Hepatic stellate cell (primary cell): ENCODE measurements around the gene INSC.
"Not testable (repeated sequence)": the region's sequence is repeated elsewhere in the genome, so short reads cannot be mapped to it uniquely, and the experiment has no call there.

Experiments
- DNase-seq: peaks from one replicate; pipeline ENCODE4 v3.0.0; 2011; ENCODE audit warnings: low spot score

Gene INSC

DNA sequence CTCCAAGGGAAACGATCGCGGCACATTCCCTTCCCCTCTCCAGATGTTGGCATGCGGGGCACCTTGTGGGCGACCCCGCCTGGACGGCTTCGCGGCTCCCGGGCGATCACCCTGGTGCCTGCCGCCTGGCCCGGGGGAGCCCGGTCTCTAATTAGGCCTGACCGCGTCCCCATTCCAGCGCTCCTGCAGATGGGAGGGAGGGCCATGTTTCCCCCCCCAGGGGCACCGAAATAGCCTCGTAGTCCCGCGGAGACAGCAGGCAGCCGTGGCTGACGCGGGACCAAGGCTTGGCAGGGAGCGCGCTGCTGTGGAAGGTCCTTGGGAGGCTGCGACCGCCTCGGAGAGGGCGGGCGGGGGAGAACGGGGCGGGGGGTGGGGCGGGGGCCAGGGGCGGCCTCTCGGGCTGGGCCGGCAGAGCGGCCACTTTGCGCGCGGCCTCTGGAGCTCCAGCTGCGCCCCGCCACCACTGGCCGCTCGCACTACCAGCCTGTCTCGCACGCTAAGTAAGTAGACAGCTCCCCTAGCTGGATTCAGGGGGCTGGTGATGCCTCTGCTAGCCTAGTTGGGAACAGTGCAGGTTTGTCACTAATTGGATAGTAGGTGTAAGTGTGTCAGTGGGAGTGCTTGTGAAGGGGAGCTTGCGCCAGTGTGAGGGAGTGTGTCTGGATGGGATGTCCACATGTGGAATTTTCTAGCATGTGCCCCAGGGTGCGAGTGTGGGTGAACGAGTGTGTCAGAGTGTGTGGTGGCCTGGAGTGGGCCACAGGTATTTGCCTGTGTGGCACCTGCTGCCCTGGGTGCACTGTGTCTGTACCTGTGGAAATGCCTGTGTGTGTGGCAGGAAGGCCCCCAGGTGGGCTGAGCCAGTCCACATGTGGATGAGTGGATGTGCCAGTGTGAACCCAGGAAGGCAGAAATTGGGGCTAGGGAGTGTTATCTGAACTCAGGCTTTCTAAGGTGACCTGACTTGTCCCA lies at the start of gene INSC:
Gene INSC (plus strand): TSS at position 423 of the 975 bp plus-strand sequence. CDS start 34,252 bp downstream, outside the sequence.
- peak; percentile 39 for DNase-seq

- not testable (repeated sequence) for DNase-seq
These were observed 45.0 kb upstream of the INSC start for GRCh38 chr11:15069751-15070150.

DNA sequence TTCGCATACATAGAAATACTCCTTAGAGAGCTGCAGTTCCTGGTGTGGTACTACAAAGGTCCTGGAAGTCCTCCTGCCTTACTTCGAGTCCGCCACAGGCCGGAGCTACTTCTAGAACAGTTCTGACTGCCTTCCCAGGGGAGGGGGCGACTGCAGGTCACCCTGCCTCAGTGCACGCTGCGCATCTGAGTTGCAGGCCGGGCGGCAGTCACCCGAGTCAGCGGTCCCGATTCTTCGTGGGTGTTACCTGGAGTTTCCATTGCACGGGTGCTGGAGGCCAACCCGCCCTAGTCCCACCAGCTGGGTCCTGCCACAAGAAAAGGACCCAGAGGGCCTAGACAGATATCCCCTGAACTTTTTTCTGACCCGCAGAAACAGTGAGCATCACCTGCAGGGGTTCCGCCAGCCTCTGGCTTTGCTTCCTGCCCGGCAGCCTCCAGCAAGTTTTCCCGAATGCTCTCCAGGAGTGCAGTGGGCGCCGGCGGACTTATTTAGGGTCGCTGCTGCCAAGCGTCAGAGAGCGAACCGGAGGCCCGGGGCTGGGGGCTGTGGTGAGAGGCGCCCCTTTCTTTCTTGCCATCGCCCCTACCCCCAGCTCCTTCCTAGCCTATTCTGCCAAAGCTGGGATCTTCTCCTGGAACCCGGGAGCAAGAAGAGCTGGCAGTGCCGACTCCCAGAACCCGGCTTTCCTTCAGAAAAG lies 43.0 kb upstream of the INSC start:
- DNase-seq: no peak

DNA sequence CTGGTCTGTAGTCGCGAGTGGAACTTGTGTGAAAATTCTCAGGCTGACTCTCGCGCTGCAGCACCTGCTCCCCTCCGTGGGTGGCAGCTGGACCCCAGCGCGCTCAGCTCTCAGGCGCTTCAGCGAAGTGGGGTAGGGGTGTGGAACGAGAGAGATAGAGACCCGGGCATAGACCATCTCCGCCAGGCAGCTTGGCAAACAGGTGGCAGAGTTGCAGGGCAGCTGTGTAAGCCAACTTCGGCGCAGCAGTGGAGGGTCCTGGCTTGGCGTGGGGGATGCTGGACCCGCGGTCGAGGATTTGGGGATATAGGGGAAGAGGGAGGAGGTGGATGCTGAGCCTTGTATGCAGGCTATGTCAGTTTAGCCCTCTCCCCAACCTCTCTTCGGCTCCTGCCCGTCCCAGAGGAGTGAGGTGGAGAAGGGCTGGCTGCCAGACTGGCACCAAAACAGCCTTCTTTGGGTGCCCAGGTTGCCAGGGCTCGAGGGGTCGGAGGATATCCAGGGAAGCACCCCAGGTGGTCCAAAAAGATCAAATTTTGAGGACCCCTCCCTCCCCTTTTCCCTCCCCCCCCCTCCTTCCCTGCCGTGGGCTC lies 42.1 kb upstream of the INSC start:
- no peak for DNase-seq

DNA sequence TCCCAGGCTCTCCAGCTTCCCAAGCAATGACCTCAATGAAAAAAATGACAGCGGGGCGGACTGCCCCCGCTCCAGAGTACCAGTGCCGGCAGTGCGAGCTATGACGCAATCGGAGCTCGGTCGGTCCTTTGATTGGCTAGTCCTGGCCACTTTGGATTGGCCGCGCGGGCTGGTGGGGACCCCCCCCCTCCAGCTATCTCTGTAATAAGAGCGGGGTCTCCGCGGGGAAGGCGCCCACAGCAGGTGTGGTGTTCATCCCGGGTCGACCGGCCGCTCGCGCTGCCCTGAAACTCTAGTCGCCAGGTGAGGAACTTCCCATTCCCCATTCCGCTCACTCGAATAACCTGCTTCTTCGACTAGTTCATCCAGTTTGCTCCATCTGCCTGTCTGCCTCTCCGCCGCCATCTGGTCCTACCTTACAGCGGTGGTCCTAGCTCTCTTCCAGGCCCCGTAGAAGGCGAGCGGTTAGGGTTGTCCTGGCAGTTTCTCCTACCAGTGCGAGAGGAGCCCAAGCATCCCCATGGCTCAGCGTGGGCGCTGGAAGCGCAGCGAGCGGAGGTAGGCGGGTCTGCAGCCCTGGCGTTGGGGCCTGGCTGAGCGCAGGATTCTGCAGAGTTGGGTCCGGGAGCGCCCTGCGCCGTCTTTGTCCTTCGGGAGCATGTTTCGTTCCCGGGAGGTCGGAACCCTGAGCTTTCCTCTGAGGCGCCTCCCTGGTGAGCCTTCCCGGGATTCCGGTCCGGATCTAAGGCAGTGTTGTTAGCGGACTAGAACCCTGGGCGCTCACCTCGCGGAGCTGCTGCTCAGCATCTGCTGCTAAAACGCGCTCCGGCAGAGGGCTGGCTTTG lies 41.1 kb upstream of the INSC start, which contains the start of gene CALCB:
Gene CALCB (plus strand): TSS at position 233 of the 845 bp plus-strand sequence. CDS start 1,126 bp downstream, outside the sequence.
- peak; percentile 17 for DNase-seq

DNA sequence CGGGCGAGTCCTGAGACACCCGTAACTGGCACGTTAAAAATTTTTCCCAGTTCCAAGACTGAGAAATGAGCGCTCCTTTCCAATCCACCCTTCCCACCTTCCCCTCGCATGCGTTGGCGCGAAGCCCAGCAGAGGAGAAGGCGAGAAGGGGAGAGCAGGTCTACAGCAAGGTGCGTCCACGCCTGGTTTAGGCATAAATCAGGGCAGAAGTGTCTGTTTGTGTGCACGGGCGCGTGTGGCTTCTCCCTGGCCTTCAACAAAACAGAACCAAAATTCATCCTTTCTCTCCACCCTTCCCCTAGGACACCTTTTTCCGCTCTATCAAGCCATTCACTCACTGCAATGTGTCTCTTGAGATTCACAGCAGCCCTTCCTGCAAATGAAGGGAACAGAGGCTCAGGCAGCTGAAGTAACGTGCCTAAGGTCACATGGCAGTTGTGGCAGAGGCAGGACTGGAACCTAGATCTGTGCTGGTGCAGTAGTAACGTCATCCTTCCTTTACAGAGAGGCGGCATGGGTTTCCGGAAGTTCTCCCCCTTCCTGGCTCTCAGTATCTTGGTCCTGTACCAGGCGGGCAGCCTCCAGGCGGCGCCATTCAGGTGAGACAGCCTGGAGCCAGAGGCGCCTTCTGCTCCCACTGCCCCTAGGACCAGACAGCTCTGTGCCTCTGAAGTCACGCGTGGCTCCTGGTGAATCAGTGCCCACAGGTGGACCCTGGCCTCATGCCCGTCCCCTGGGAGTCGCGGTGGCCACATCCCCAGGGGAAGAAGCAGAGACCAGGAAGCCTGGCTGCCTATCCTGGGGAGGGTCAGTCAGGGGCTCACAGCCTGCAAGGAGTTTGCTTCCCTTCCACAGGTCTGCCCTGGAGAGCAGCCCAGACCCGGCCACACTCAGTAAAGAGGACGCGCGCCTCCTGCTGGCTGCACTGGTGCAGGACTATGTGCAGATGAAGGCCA lies 40.2 kb upstream of the INSC start:
- DNase-seq: peak; percentile 31

DNA sequence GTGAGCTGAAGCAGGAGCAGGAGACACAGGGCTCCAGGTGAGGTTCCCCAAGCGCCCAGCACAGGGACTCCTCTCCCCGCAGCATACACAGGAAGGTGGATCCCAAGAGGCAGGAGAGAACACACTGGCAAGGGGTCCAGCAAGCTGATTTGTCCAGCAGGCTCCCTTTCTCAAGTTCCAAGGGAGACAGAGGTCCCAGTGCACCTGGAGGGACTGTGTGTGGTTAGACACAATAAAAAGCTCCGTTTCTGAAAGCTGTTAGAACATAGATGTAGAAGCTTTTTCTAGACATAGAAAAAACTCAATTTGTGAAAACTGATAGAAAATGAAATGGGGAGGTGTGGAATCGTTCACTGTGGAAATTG lies 39.6 kb upstream of the INSC start:
- no peak for DNase-seq

DNA sequence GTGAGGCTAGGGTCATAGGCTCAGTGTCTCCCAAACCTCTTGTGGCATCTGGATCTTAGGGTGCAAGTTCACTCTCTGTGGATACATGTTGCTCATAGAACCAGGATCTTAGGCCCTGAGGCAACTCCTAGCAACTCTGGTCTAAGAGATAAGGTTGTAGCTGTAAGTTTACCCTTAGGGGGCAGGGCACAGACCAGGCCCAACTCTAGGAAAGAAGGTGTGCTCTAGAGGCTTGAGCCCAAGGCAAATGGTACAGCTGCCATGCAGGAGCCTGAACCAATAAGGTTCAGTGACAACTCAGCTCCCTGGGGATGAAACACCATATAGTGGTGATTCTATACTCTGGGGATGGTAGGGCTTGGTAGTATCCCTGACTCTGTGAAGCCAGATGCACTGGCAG lies 23.5 kb upstream of the INSC start:
- DNase-seq: no peak

DNA sequence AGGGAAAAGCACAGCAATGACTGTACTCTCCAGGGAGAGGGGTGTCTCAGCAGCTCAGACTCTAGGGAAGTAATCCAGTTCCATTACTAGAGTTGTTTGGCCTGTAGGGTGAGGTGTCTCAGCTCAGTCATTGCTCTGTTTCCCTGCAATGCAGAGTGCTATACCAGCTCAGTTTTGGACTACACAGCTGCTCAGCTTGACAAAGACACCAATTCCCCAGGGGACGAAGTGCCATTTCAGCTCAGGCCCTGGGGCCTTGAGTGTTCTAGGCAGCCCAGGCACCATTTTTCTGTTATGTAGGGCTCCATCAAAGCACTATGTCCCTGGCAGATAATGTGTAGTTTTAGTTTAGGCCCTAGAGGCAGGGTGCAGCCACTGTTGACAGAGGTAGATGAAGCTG lies 23.1 kb upstream of the INSC start:
- no peak for DNase-seq

DNA sequence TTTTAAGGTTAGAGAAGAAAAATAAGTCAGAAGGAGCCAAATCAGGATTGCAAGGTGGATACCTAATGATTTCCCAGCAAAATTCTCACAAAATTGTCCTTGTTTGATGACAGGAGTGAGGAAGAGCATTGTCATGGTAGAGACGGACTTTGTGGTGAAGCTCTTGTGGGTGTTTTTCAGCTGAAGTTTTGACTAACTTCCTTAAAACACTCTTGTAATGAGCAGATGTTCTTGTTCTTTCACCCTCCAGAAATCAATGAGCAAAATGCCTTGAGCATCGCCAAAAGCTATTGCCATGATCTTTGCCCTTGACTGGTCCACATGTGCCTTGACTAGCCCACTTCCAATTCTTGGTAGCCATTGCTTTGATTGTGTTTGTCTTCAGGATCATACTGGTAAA lies 21.3 kb upstream of the INSC start:
- DNase-seq: no peak

DNA sequence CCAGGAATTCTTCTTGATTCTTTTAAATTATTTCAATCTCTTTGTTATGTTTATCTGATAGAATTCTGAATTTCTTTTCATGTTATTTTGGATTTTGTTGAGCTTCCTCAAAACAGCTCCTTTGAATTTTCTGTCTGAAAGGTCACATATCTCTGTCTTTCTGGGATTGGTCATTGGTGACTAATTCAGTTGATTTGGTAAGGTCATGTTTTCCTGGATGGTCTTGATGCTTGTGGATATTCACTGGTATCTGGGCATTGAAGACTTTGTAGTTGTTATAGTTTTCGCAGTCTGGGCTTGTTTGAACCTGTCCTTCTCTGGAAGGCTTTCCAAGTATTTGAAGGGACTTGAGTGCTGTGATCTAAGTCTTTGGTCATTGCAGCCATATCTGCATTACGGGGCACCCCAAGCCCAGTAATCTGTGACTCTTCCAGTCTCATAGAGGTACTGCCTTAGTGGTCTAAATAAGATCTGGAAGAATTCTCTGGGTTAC lies 18.9 kb upstream of the INSC start:
- DNase-seq: no peak

- no peak for DNase-seq
These were observed 17.3 kb upstream of the INSC start for GRCh38 chr11:15097411-15097810.

GRCh38 chr11:15099267-15099666 lies 15.5 kb upstream of the INSC start:
- DNase-seq: no peak

GRCh38 chr11:15101072-15101709 lies 13.5 kb upstream of the INSC start:
- peak; percentile 60 for DNase-seq

- no peak for DNase-seq
These were observed 10.6 kb upstream of the INSC start for GRCh38 chr11:15104166-15104565.

DNA sequence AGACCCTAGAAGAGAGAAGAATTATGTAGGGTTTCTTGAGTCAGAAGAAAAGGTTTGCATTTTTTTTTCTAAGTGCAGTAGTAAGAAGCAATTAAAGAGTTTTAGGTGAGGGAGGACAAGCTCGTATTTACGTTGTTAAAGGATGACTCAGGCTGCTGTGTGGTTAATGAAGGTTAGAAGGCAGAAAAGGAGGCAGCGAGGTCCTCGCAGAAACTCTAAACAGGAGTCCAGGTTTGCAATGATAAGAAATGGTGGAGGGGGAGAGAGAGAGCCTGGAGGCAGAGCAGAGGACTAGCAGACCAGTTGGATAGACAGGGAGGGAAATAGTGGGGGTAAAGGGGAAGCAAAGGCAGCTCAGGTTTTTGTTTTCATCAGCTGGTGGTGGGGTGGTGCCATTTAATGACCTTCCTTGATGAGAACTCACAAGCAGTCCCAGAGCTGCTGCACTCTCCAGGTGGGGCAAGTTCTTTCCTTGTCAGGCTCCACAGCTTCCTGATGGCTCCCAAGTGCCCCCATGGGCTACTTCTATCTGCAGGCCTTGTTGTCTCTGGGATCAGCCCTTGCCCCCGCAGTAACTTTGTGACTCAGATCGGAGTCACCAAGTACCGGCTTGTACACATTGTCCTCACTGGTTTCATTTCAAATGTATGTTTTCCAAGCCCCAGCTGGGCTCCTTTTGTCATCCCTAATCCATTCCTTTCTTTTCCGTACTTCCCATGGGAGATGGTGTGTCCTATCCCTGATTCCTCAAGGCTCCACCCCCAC lies 8.3 kb upstream of the INSC start:
- peak; percentile 61 for DNase-seq

DNA sequence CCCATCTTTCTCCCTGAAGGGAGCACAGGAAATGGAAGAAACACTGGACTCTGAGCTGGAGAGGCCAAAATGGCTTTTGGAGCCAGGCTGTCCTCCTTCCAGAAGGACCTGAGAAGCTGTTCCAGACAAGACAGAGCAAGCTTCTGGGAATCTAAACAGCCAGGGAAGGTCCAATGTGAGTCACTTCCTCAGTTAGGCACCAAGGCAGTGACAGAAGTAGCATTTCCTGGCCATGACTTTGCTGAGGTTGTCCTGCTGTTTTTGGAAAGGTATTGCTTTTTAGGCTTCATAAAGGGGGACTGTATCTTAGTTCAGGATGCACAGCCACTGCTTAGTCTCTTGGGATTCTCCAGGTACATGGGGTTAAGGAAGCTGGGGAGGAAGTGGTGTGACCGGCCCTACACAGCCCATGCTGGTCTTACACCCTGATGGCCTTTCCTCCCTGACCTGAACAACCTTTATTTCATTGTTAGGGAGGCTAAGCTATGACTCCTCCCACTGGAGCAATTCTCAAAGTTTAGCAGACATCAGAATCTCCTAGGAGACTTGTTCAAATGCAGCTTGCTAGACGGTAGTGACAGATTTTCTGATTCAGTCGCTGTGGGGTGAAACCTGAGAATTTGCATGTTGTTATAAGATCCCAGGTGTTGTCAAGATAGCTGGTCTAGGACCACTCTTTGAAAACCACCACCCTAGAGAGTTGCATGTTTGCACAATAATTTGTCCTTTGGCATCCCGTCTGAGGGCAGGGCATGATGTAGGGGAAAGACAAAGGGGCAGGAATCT lies 6.8 kb upstream of the INSC start:
- peak; percentile 40 for DNase-seq

GRCh38 chr11:15108592-15109130 lies 6.1 kb upstream of the INSC start:
- DNase-seq: no peak
